GM19328 (cell line): ENCODE measurements around the gene DROSHA.

Source experiments
- ATAC-seq: cut with Tn5 transposase; IDR thresholded peaks from one replicate; pipeline ENCODE4 v1.9.1; 2021; ENCODE audit warnings: mild to moderate bottlenecking, moderate library complexity; ENCODE audit not compliant: unreplicated experiment

Gene DROSHA

GRCh38 chr5:31470608-31471007 is 61.3 kb downstream of the DROSHA start:
- no peak for ATAC-seq

GRCh38 chr5:31469886-31470285 is 62.0 kb downstream of the DROSHA start:
- ATAC-seq, result no peak

- ATAC-seq, result no peak
Observed at GRCh38 chr5:31469466-31469865, 62.4 kb downstream of the DROSHA start.

DNA sequence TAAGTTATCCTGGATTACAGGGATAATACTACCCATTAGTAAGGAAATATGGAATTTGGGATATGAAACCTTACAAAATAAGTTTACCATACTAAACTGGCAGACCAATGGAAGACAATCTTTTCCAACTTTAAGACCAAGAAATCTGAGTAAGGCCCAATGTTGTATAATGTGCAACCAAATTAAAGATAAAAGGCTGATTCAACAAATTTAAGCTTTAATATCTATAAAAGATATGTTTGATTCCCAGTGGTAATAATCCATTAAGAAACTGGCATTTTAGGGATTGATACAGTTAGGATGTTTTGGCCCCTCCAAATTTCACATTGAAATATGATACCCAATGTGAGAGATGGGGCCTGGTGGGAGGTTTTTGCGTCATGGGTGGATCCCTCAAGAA is 66.6 kb downstream of the DROSHA start:
- ATAC-seq, result no peak

DNA sequence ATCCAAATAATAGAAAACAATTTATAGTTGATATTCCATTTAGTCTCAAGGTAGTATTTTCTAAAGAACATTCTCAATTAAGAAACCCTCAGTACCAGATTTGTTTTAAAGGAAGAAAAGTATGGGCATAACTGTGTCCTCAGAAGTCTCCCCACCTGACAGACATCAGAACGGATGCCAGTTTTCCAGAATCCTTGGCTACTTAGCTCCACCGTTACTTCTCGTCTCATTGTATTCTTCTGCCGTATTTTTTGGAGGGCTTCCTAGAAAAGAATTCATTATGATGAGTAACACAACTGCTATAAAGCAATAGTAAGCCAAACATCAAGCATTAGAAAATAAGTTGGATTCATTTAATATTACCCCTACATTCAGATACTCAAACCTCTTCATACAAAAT is 67.8 kb downstream of the DROSHA start:
- no peak for ATAC-seq

- ATAC-seq, result no peak
Observed at GRCh38 chr5:31463351-31463750, 68.5 kb downstream of the DROSHA start.

DNA sequence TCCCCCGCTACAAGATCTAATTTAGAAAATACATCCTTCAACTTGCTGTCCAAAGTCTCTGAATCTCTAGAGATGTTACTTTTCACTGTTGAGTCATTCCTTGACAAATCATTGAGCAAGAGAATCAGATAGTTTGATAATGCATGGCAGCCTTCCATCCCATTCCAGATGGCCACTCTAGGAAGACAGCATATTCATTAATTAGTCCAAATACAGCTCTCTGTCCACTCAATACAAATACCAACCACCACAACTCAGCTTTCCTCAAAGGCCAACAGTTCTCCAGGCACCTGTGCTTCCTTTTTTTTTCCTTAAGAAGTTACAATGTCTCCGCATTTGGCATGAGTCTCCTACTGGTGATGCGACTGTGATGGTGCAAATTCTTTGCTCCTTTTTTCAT is 72.3 kb downstream of the DROSHA start:
- ATAC-seq, result no peak

GRCh38 chr5:31455172-31455571 is 76.7 kb downstream of the DROSHA start:
- no peak for ATAC-seq

DNA sequence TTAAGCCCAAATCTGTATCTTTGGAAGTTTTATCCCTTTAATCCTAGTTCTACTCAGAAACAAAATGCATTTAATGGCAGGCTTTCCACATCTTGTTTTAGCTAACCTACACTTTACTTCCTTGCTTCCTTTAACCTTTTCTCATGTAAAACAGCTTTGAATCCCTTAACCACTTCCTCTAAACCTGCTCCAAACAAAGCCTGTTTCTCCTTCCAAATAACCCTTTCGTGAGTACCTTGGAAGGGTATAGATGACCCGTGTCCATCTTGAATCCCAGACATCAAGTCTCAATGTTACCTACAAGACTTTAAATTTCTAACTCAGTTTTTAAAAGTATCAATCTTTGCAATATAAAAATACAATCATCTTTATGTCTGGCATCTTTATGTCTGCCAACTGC is 78.4 kb downstream of the DROSHA start:
- no peak for ATAC-seq

GRCh38 chr5:31452314-31452713 is 79.6 kb downstream of the DROSHA start:
- ATAC-seq, result no peak

DNA sequence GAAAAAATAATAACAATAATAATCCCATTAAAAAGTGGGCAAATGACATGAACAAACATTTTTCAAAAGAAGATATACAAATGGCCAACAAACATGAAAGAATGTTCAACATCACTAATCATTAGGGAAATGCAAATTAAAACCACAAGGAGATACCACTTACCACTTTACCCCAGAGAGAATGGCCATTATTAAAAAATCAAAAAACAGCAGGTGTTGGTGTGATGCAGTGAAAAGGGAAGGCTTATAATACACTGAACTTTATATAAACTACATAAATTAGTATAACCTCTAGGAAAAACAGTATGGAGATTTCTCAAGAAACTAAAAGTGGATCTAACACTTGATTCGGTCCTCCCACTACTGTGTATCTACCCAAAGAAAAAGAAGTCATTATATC is 81.9 kb downstream of the DROSHA start:
- no peak for ATAC-seq

- no peak for ATAC-seq
Observed at GRCh38 chr5:31449174-31449573, 82.7 kb downstream of the DROSHA start.

DNA sequence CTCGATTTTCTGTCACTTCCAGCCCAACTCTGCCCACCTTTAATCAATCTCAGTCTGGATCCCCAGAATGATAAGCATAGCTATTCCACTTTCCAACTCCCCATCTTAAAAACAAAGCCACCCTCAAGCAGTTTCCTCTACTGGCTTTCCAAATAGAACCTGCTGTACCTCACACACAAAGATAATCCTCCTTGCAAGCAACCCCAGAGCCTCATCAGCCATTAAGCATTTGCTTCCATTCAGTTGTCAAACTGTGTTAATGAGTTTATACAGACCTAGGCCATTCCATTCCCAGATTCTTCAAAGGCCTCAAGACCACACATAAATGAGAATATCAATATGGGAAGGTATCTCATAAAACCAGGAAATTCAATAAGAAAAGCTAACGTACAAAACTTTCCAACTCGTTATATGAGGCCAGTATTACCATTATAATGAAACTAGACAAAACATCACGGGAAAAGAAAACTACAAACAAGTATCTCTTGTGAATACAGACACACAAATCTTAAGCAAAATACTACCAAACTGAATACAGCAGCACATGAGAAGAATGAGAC is 86.8 kb downstream of the DROSHA start:
- ATAC-seq, result no peak

DNA sequence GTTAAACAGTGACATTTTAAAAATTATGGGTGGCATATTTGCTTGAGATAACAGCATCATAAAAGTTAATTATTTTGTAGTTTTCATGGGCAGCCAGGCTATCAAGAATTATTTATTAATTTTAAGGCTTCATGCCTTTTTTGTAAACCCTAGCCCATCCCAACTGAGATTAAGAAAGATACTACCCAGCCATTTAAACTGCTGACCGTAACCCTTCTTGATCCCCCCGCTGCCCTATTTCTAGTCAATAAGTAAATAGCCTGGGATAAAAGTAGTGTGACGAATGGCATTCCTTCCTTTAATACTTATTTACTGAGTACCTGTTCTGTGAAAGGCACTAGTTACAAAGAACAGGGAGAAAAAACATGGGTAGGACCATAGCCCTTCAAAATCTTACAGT is 88.3 kb downstream of the DROSHA start:
- no peak for ATAC-seq

GRCh38 chr5:31442058-31442745 is 89.7 kb downstream of the DROSHA start:
- no peak for ATAC-seq

DNA sequence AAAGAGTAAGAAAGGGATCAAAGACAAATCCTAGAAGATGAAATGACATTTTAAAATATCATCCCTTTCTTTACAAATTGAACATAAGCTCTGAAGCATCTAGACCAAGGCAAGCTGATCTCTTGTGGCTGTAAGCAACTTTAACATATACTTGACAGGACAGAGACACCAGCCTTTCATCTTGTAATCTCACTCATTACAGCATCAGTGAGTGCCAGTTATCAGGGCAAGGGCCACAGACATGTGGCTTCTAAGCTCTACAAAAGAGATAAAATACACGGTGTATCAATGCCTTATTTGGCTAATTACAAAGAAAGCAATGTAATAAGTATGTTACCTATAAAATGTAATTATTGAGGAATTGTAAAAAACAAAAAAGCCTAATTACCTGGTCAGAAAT is 95.0 kb downstream of the DROSHA start:
- no peak for ATAC-seq

DNA sequence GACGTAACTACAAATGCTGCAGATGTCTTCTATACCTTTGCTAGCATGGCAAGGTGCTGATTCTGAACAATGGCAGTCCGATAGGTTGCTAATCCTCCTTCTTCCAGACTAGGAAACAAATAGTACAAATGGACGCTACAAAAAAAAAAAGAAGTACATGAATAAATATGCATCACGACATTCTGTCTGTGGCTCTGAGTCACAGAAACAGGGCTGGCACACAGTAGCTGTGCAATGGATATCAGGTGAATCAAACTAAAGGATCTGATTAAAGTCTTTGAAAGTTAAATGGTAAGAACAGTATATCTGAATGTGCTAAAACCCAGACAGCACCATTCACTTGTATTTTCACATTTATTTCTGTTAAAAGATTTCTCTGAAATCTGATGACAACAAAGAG is 96.2 kb downstream of the DROSHA start:
- no peak for ATAC-seq

DNA sequence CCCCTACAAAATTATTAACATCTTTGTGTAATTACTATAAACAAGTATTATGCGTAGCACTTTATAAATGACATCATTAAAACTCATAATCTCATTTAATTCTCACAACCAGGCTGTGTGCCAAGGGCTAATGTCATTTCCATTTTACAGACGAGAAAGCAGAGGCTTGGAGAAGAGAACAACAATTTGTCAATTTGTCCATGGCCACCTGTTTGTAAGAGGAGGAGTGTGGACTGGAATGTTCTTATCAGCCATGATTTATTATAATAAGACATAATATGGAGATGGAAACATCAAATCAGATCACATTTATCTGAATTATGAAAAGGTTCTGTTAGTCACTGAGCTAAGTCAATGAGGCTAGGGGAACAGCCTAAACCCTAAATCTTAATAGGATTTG is 97.0 kb downstream of the DROSHA start:
- ATAC-seq, result no peak

DNA sequence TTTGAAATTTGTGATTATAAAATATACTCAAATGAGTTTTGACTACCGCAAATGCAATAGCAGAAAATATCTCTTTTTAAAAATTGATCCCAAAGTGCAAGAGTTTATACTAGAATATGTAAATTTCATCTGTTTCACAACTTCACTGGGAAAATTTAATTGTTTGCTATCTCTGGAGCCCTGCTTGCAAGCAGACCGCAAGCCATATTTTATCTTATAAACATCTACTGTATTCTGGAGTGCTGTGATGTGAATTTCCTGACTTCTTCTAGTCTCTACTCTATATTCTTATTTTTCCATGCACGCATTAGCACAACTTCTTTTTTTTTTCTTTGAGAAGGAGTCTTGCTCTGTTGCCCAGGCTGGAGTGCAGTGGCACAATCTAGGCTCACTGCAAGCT is 98.7 kb downstream of the DROSHA start:
- no peak for ATAC-seq

DNA sequence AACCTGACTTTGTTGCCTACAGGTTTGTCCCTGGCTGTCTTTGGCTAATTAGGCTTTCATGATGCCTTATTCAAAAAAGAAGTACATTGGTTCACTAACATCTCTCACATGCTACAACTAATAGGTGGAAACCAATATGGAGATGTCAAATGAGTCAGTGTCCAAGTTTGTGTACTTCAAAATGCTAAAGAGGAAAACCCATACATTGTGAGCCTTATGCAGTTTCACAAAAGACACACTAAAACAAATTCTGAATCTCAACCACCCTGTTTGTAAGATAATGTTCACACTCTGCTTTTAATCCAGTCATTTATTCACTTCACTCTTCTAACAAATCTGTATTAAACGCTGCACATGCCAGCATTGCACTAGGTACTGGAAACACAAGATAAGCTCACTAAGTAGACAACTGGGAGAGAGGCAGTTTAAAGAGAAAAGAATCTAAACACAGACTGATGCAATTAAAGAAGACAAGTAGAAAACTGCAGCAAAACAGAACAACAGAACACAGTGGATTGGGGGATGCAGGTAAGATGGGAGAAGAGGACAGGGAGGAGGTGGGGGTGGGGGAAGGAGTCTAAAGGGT is 104.1 kb downstream of the DROSHA start:
- no peak for ATAC-seq

DNA sequence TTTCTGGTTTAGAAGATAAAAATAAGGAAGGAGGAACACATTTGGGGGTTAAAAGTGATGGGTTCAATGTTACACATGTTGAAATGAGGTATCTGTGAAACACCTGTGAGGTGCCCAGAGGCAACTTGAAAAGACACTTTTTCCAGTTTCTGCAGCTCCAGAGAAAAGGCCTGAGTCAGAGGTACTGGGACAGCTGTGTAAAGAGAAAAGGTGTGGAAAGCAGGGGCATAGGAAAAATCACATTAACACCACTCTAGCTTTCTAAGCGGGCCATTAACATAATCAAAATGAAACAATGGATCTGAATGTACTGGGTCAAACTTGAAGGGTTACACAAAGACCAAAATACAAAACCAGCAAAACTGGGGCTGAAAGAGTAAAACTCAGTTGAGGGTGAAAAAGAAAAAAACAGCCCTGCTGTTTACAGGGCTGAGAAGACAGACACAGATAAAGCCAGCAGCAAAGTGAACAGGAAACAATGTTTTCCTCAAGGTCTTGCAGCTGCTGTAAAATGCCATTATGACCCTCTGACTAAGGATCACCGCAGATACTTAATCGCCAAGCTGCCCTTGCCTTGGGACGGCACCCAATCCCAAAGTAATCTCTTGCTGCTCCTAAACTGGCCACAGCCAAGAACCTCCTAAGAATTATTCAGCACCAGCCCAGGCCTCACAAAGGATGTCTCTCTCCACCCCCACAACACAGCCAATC is 104.7 kb downstream of the DROSHA start:
- ATAC-seq, result no peak
